ENCODE measurements around the gene PLXNA2.

PLXNA2 gene

GRCh38 chr1:208105756-208106155, 138.4 kb downstream of the PLXNA2 start:
- TF ChIP-seq POLR2A (IDR thresholded peaks at IDR 0.05; ENCODE audit: low read depth, low read length), result no peak
- no peak for TF ChIP-seq POLR2AphosphoS5 (IDR thresholded peaks at IDR 0.05; ENCODE audit: low read depth, low read length)
- TF ChIP-seq SPI1 (IDR thresholded peaks at IDR 0.05; ENCODE audit: low read depth, low read length), result no peak
- TF ChIP-seq POU2F2 (IDR thresholded peaks at IDR 0.05; ENCODE audit: low read depth, low read length), result no peak
- no peak for TF ChIP-seq TAF1 (IDR thresholded peaks at IDR 0.05; ENCODE audit: low read depth, low read length)
- TF ChIP-seq PAX5 (IDR thresholded peaks at IDR 0.05; ENCODE audit: insufficient read depth, low read length, severe bottlenecking), result no peak
- FAIRE-seq, result no peak
- no peak for DNase-seq (ENCODE audit: insufficient read length, low spot score)

- no peak for TF ChIP-seq TAF1 (IDR thresholded peaks at IDR 0.05; ENCODE audit: low read depth, low read length)
- no peak for TF ChIP-seq PAX5 (IDR thresholded peaks at IDR 0.05; ENCODE audit: insufficient read depth, low read length, severe bottlenecking)
- no peak for TF ChIP-seq POLR2AphosphoS5 (IDR thresholded peaks at IDR 0.05; ENCODE audit: low read depth, low read length)
- no peak for TF ChIP-seq POLR2A (IDR thresholded peaks at IDR 0.05; ENCODE audit: low read depth, low read length)
- TF ChIP-seq POU2F2 (IDR thresholded peaks at IDR 0.05; ENCODE audit: low read depth, low read length), result no peak
- TF ChIP-seq SPI1 (IDR thresholded peaks at IDR 0.05; ENCODE audit: low read depth, low read length), result no peak
- DNase-seq (ENCODE audit: insufficient read length, low spot score), result no peak
- no peak for FAIRE-seq
These were observed 140.3 kb downstream of the PLXNA2 start for GRCh38 chr1:208103597-208104513.

DNA sequence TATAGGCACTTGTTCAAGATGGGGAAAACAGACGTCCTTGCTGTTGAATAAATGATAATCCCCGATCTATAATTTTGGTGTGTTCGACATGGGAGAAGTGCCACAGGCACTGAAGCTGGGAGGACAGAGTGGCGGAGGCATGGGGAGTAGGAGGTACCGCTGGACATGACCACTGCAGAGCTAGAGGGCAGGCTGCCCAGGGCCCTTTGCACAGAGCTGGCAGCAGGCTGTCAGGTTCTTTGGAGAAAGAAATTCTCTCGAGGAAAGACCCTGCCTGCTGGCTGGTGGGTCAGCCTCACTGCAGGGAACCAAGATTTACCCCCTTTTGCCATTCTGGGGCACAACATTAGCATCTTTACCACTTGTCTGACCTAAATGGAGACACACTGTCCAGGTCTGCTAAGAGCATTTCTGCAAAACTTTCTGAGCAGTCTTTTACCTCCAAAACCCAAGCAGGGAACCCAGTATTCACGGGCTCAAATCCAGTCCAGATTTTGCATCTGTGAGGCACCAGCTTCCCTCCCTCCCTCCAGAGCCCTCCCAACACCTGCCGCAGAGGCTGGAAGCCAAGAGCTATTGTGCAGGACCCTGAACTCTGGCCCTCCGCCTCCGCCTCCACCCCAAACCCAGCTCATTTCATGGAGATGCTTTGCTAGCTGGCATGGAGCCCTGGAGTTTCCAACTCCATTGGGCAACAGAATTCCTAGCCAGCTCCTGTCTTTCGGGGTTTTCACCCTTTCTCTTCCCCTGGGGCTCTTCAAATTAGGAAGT, 142.3 kb downstream of the PLXNA2 start:
- TF ChIP-seq POLR2AphosphoS5 (IDR thresholded peaks at IDR 0.05; ENCODE audit: low read depth, low read length) (no peak), PAX5 (IDR thresholded peaks at IDR 0.05; ENCODE audit: insufficient read depth, low read length, severe bottlenecking) (no peak), SPI1 (IDR thresholded peaks at IDR 0.05; ENCODE audit: low read depth, low read length) (no peak), TAF1 (IDR thresholded peaks at IDR 0.05; ENCODE audit: low read depth, low read length) (no peak), POU2F2 (IDR thresholded peaks at IDR 0.05; ENCODE audit: low read depth, low read length) (no peak), POLR2A (IDR thresholded peaks at IDR 0.05; ENCODE audit: low read depth, low read length) (no peak)
- no peak for DNase-seq (ENCODE audit: insufficient read length, low spot score)
- no peak for FAIRE-seq

DNA sequence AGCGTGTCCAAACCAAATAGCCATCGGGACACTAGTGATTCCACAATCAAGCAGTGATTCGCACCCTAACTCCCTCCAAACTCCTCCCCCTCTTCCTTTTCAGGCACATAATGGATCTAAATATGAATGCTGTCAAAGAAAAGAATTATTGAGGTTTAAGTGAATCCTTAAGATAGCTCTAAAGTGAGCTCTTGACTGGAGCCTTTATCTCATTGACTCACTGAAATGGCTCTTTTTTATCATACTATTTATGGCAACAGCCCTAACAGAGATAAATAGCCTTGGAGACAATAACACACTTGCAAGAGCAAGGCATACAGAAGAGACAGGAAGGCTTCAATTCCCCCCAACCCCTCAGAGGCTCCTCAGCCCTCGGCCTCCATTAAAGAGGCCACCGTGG, 143.3 kb downstream of the PLXNA2 start:
- no peak for FAIRE-seq
- DNase-seq (ENCODE audit: insufficient read length, low spot score), result no peak
- TF ChIP-seq PAX5 (IDR thresholded peaks at IDR 0.05; ENCODE audit: insufficient read depth, low read length, severe bottlenecking), result no peak
- TF ChIP-seq SPI1 (IDR thresholded peaks at IDR 0.05; ENCODE audit: low read depth, low read length), result no peak
- TF ChIP-seq TAF1 (IDR thresholded peaks at IDR 0.05; ENCODE audit: low read depth, low read length), result no peak
- TF ChIP-seq POU2F2 (IDR thresholded peaks at IDR 0.05; ENCODE audit: low read depth, low read length), result no peak

GRCh38 chr1:208100106-208100505, 144.1 kb downstream of the PLXNA2 start:
- TF ChIP-seq PAX5 (IDR thresholded peaks at IDR 0.05; ENCODE audit: insufficient read depth, low read length, severe bottlenecking) (no peak), POLR2A (IDR thresholded peaks at IDR 0.05; ENCODE audit: low read depth, low read length) (no peak), SPI1 (IDR thresholded peaks at IDR 0.05; ENCODE audit: low read depth, low read length) (no peak), TAF1 (IDR thresholded peaks at IDR 0.05; ENCODE audit: low read depth, low read length) (no peak), POU2F2 (IDR thresholded peaks at IDR 0.05; ENCODE audit: low read depth, low read length) (no peak), POLR2AphosphoS5 (IDR thresholded peaks at IDR 0.05; ENCODE audit: low read depth, low read length) (no peak)
- FAIRE-seq (no peak), DNase-seq (ENCODE audit: insufficient read length, low spot score) (no peak)

GRCh38 chr1:208098773-208099172, 145.4 kb downstream of the PLXNA2 start:
- no peak for FAIRE-seq

DNA sequence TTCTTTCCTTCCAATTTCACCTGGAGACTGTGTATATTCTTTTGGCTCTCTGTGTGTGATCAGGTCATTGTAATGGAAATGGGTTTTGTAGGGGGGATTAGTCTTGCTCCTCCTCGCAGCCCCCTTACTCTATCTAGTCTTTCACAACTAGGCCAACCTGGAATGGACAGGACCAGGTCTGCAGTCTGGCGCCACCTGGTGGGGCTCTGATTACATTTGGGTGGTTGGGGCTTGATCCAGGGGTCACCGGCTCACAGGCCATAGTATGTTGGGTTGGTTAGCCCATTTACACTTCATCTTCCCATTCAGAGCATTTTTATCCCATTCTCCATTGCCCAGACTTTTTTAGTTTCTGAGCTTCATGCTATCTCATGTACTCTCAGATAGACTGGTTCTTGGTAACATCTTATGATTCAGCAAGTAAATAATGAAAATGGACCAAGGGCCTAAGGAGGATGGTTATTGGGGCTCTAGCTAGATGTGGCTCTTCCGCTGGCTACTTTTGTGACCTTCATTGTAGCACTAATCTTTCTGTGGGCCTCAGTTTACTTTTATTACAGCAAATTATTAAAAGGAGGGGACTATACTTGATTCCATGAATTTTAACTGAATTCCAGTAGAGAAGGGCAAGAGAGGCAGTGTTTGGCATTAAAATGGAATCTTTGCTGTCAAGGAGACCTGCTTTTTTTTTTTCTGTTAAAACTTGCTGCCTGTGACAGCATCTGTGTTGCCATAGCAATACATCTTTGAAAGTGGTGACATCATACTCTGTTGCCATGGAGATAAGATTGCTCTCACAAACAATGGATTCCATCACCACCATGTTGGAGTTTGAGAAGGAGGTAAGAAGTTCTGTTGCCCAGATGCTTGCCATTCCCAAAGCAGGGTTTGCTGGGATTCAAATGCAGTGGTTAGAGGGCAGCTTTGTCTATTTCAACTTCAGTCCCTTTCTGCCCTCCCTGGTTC, 150.1 kb downstream of the PLXNA2 start:
- peak; percentile 41 for DNase-seq (ENCODE audit: insufficient read length, low spot score)

More at GRCh38 chr1:208098773-208099172, 145.4 kb downstream of the PLXNA2 start:
- DNase-seq (ENCODE audit: insufficient read length, low spot score), result no peak
- TF ChIP-seq POLR2AphosphoS5 (IDR thresholded peaks at IDR 0.05; ENCODE audit: low read depth, low read length), result no peak
- TF ChIP-seq POU2F2 (IDR thresholded peaks at IDR 0.05; ENCODE audit: low read depth, low read length), result no peak
- TF ChIP-seq POLR2A (IDR thresholded peaks at IDR 0.05; ENCODE audit: low read depth, low read length), result no peak
- no peak for TF ChIP-seq PAX5 (IDR thresholded peaks at IDR 0.05; ENCODE audit: insufficient read depth, low read length, severe bottlenecking)

GRCh38 chr1:208093046-208093445, 151.1 kb downstream of the PLXNA2 start:
- DNase-seq (ENCODE audit: insufficient read length, low spot score) (no peak), FAIRE-seq (no peak)
- TF ChIP-seq POLR2AphosphoS5 (IDR thresholded peaks at IDR 0.05; ENCODE audit: low read depth, low read length) (no peak), POLR2A (IDR thresholded peaks at IDR 0.05; ENCODE audit: low read depth, low read length) (no peak), POU2F2 (IDR thresholded peaks at IDR 0.05; ENCODE audit: low read depth, low read length) (no peak), TAF1 (IDR thresholded peaks at IDR 0.05; ENCODE audit: low read depth, low read length) (no peak), PAX5 (IDR thresholded peaks at IDR 0.05; ENCODE audit: insufficient read depth, low read length, severe bottlenecking) (no peak), SPI1 (IDR thresholded peaks at IDR 0.05; ENCODE audit: low read depth, low read length) (no peak)

More for the DNA sequence above, 150.1 kb downstream of the PLXNA2 start:
- no peak for TF ChIP-seq POLR2AphosphoS5 (IDR thresholded peaks at IDR 0.05; ENCODE audit: low read depth, low read length)
- TF ChIP-seq PAX5 (IDR thresholded peaks at IDR 0.05; ENCODE audit: insufficient read depth, low read length, severe bottlenecking), result no peak
- no peak for TF ChIP-seq POU2F2 (IDR thresholded peaks at IDR 0.05; ENCODE audit: low read depth, low read length)
- TF ChIP-seq SPI1 (IDR thresholded peaks at IDR 0.05; ENCODE audit: low read depth, low read length), result no peak
- TF ChIP-seq TAF1 (IDR thresholded peaks at IDR 0.05; ENCODE audit: low read depth, low read length), result no peak
- TF ChIP-seq POLR2A (IDR thresholded peaks at IDR 0.05; ENCODE audit: low read depth, low read length), result no peak
- peak; percentile 75 for FAIRE-seq

All from GM12891 (cell line).